Measurements from ENCODE around the gene LIPG.

GRCh38 chr18:49648326-49648725 lies 86.5 kb downstream of the LIPG start:
- TF ChIP-seq CTCF (optimal IDR thresholded peaks at IDR 0.05 in 1 of 3, IDR thresholded peaks at IDR 0.05 in 1 of 3, conservative IDR thresholded peaks at IDR 0.05 in 1 of 3; ENCODE audit: extremely low read depth in 1 of 3, insufficient read depth in 2 of 3, low read length in 3 of 3): no peak
- TF ChIP-seq EZH2 (IDR thresholded peaks at IDR 0.05; ENCODE audit: low read length): no peak

All from keratinocyte (primary cell).